K562 (cell line): ENCODE results near the gene HGFAC. TPM values are rescaled to one million over a fixed set of nuclear protein-coding genes. Genes with fewer than 3 reads are reported as not detected.
A peak's percentile ranks its signal among the peaks of the same experiment; 100 is the strongest.

Experiments used
- ATAC-seq: fragments of 200-7000 bp; cut with Tn5 transposase; 3 replicates; pipeline ENCODE4 v1.9.1; 2020; ENCODE audit warnings: moderate library complexity
- BruUV-seq: library from RNA; stranded (reverse); fragments of 400-500 nt; replicated peaks from 2 replicates; lab custom pipeline; 2021; lab: Mats Ljungman, UMichigan
- CTCF ChIA-PET: fragments of 300-600 bp; formaldehyde crosslinking; extraction: SDS; loops from one replicate; lab custom pipeline; 2021; ENCODE audit warnings: low intra/inter-chr PET ratio; lab: Yijun Ruan, JAX
- POLR2A ChIA-PET: fragments of 300-600, 350-650 bp; sonication (Branson Sonifier 250); formaldehyde crosslinking; extraction: SDS; loops from one replicate; lab custom pipeline; 2021; ENCODE audit warnings: antibody characterized with exemption, inconsistent platforms; lab: Yijun Ruan, JAX
- DNase-seq, 4 experiments: peaks; one replicate each; pipeline versions ENCODE4 v3.0.0 to v3.0.0-alpha.2; 2011 to 2018; ENCODE audit warnings: low spot score in 3 of 4, mixed read lengths in 3 of 4; ENCODE audit errors: extremely low read depth in 1 of 4
- FAIRE-seq: peaks from 2 replicates; lab custom pipeline; 2011; peaks lifted over from hg19 to GRCh38; lab: Jason Lieb, UNC
- H2AFZ ChIP-seq: 2 replicates; pipeline ENCODE4 v1.6.0; 2011; ENCODE audit warnings: low read depth, low read length, control low read depth, inconsistent platforms
- H3K27ac ChIP-seq: fragments of 200-600 bp; 3 replicates; pipeline ENCODE4 v1.8.0; 2011; ENCODE audit warnings: low read depth, mild to moderate bottlenecking, control low read depth, inconsistent platforms, low read length, moderate library complexity, mixed read lengths; ENCODE audit errors: extremely low read depth
- H3K27me3 ChIP-seq, 2 experiments: fragments of 300-600 bp in 1 of 2; 2 replicates in 1 of 2; 3 replicates in 1 of 2; pipeline versions ENCODE4 v1.6.0 to v1.8.0; 2011; ENCODE audit warnings: inconsistent platforms in 2 of 2, low read length in 2 of 2, mild to moderate bottlenecking in 1 of 2, mixed read lengths in 1 of 2, moderate library complexity in 1 of 2; ENCODE audit not compliant: control insufficient read depth in 2 of 2, insufficient read depth in 2 of 2
- H3K36me3 ChIP-seq: fragments of 300-600 bp; 3 replicates; pipeline ENCODE4 v1.8.0; 2011; ENCODE audit warnings: mild to moderate bottlenecking, low read length, inconsistent platforms; ENCODE audit not compliant: control insufficient read depth, insufficient read depth
- H3K4me1 ChIP-seq, 2 experiments: fragments of 200-600 bp in 1 of 2; replicated peaks in 1 of 2; 2 replicates in 1 of 2; 3 replicates in 1 of 2; pipeline versions ENCODE4 v1.5.1 to v1.8.0; 2011; ENCODE audit warnings: inconsistent platforms in 2 of 2, low read length in 2 of 2, mild to moderate bottlenecking in 1 of 2, mixed read lengths in 1 of 2, moderate library complexity in 1 of 2; ENCODE audit not compliant: control insufficient read depth in 2 of 2, insufficient read depth in 2 of 2
- H3K4me2 ChIP-seq: 2 replicates; pipeline ENCODE4 v1.6.1; 2011; ENCODE audit warnings: low read length, control low read depth, inconsistent platforms, mixed read lengths; ENCODE audit not compliant: insufficient read depth
- H3K4me3 ChIP-seq: fragments of 200-600 bp; sonication (generic), shearing (Covaris generic); 2 replicates; pipeline ENCODE4 v1.5.1; 2016; ENCODE audit warnings: control low read depth, inconsistent platforms
- H3K79me2 ChIP-seq: fragments of 200-600 bp; 3 replicates; pipeline ENCODE4 v1.8.0; 2011; ENCODE audit warnings: low read length, inconsistent platforms; ENCODE audit not compliant: control insufficient read depth, insufficient read depth
- H3K9ac ChIP-seq, 2 experiments: 2 replicates each; pipeline versions ENCODE4 v1.6.0 to v1.6.1; 2011; ENCODE audit warnings: low read depth in 2 of 2, low read length in 2 of 2, control low read depth in 1 of 2, inconsistent platforms in 1 of 2, mild to moderate bottlenecking in 1 of 2, mixed read lengths in 1 of 2; ENCODE audit not compliant: insufficient read depth in 1 of 2
- H3K9me1 ChIP-seq: one replicate; pipeline ENCODE4 v1.6.0; 2011; ENCODE audit warnings: inconsistent platforms, mild to moderate bottlenecking, low read length, moderate library complexity; ENCODE audit not compliant: control insufficient read depth, insufficient read depth
- H3K9me3 ChIP-seq: replicated peaks from 2 replicates; pipeline ENCODE4 v1.5.1; 2011; ENCODE audit warnings: low read depth, low read length, inconsistent platforms; ENCODE audit not compliant: control insufficient read depth, insufficient read depth
- H4K20me1 ChIP-seq: replicated peaks from 2 replicates; pipeline ENCODE4 v1.6.1; 2011; ENCODE audit warnings: low read length, inconsistent platforms, mixed read lengths; ENCODE audit not compliant: control insufficient read depth, insufficient read depth
- CTCF ChIP-seq, 3 experiments: IDR thresholded peaks in 2 of 3; conservative IDR thresholded peaks in 1 of 3; 2 replicates each; pipeline ENCODE4 v1.5.1; 2011 to 2012; ENCODE audit warnings: low read length in 3 of 3, mild to moderate bottlenecking in 3 of 3, control low read depth in 2 of 3, improper control_type of control experiment in 1 of 3, inconsistent platforms in 1 of 3, low read depth in 1 of 3, mixed read lengths in 1 of 3, moderate library complexity in 1 of 3; ENCODE audit not compliant: insufficient read depth in 2 of 3
- WGBS: fragments of 100-300 bp; shearing (Covaris generic); methylation state at CpG from one replicate; pipeline ENCODE4 v1.1.6; 2016; ENCODE audit warnings: low coverage, mixed read lengths; ENCODE audit not compliant: insufficient coverage; ENCODE audit errors: missing lambda C conversion rate; 5-methylcytosine and 5-hydroxymethylcytosine counted together
- in situ Hi-C: fragments of 300-500 bp; cut with MboI; formaldehyde crosslinking; loops from 4 replicates; pipeline ENCODE4 v1.15.0; 2018; ENCODE audit warnings: inconsistent platforms, mixed read lengths
- intact Hi-C: fragments of 100-400 bp; cut with micrococcal nuclease; formaldehyde crosslinking; loops from 2 replicates; pipeline ENCODE4 v1.14.2; 2022
- polyA plus RNA-seq, 8 experiments: library from polyadenylated mRNA; depleted of rRNA in 4 of 8; stranded (reverse) in 5 of 8; unstranded in 3 of 8; fragments of >200 nt; fragmentation: Nextera tagmentation in 2 of 8; fragmentation: Illumina TruSeq in 1 of 8; extraction: Ambion mirVana in 2 of 8; extraction: Trizol in 1 of 8; gene quantifications; 2 replicates each; pipeline versions ENCODE4 v1.2.1 to v1.2.3, GENCODE V29; 2011 to 2014; ENCODE audit warnings: inconsistent platforms in 1 of 8, missing spikeins in 1 of 8
- total RNA-seq, 7 experiments: library from RNA; depleted of rRNA in 6 of 7; stranded (reverse); fragments of >200 nt in 6 of 7; fragmentation: Illumina TruSeq in 2 of 7; extraction: Trizol in 2 of 7; gene quantifications; 2 replicates each; pipeline versions ENCODE4 v1.2.1 to v1.2.3, GENCODE V29; 2011 to 2021; ENCODE audit warnings: low replicate concordance in 1 of 7
- TF ChIP-seq, protein P1 (sequence below): IDR thresholded peaks from 3 replicates; pipeline ENCODE4 v1.6.1; 2011; ENCODE audit warnings: borderline replicate concordance, mild to moderate bottlenecking; ENCODE audit not compliant: insufficient read length, insufficient read depth

The HGFAC gene
- total and polyA plus RNA-seq, 9 of the 15 experiments (the other 6 are each of a cell fraction or from before 2014, with no cell fraction given) = 0.13 TPM; not detected in 8

DNA sequence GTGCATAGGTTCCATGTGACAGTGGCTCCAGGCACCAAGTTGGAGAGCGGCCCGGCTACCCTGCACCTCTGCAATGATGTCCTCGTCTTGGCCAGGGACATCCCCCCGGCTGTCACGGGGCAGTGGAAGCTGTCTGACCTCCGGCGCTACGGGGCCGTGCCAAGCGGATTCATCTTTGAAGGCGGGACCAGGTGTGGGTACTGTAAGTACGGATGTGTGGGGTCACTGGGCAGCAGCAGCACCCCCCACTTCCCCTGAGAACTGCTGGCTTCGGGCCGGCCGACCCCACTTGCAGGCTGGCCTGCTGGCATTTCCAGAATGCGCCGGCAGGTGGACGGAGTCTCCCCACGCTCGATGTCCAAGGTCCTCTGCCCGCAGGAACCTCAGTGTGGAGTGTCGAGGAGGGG is 34.6 kb downstream of the HGFAC start:
- Histone ChIP-seq H3K9me3 (no peaks in the 10 kb centered on the region), H2AFZ (no peak overlapping the region), H3K36me3 (no peaks in the 10 kb centered on the region), H3K4me3 (no peak overlapping the region), H3K27ac (no peak overlapping the region), H3K79me2 (no peaks in the 10 kb centered on the region), H3K9me1 (no peaks in the 10 kb centered on the region), H3K27me3 (peaks cover 29 to 79% of the 10 kb centered on the region in 2 experiments; a peak in 4 of 5 replicates)
- in situ Hi-C loops = no loop called here
- ChIA-PET POLR2A (interaction anchor here (0.7 kb wide), 1 partner anchor 44 kb away, joined by 3 read pairs; no protein-coding TSS in a partner anchor), CTCF (no interaction called here)
- ATAC-seq (no peak), DNase-seq (no peak)
- BruUV-seq = no TSS peak
- TF ChIP-seq, protein P1, sequence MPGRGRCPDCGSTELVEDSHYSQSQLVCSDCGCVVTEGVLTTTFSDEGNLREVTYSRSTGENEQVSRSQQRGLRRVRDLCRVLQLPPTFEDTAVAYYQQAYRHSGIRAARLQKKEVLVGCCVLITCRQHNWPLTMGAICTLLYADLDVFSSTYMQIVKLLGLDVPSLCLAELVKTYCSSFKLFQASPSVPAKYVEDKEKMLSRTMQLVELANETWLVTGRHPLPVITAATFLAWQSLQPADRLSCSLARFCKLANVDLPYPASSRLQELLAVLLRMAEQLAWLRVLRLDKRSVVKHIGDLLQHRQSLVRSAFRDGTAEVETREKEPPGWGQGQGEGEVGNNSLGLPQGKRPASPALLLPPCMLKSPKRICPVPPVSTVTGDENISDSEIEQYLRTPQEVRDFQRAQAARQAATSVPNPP = no peak
- TF ChIP-seq CTCF (IDR thresholded peaks at IDR 0.05 in 2 of 3, conservative IDR thresholded peaks at IDR 0.05 in 1 of 3; ENCODE audit: insufficient read depth in 2 of 3, low read depth in 1 of 3, low read length in 3 of 3) = 0 out of 6 replicates have a peak, but pooled peaks of 2 of the 3 experiments have one; percentile 9 to 24
- TF ChIP-seq, all 486 proteins: peak for 1
- no peak for FAIRE-seq
- Histone ChIP-seq H3K9ac (no peak overlapping the region), H3K4me2 (no peak overlapping the region), H4K20me1 (peaks cover 5% of the 10 kb centered on the region; the same call in 1 of the 2 replicates), H3K4me1 (peaks cover 0 to 37% of the 10 kb centered on the region in 2 experiments; a peak in 2 of 5 replicates)
- intact Hi-C loops = no loop called here
- 7% methylated on average over 12 of the region's 22 CpGs for WGBS
